SK-N-SH (cell line): ENCODE data around the gene OR2T29. TPM values are rescaled to one million over a fixed set of nuclear protein-coding genes. Genes with fewer than 3 reads are reported as not detected.

Source experiments
- CTCF ChIA-PET: fragments of 300-600, 350-600 bp; formaldehyde crosslinking; extraction: SDS; loops from one replicate; lab custom pipeline; 2021; lab: Yijun Ruan, JAX
- POLR2A ChIA-PET: fragments of 350-600 bp; sonication (Branson Sonifier 250); formaldehyde crosslinking; extraction: SDS; loops from one replicate; lab custom pipeline; 2020; ENCODE audit warnings: antibody characterized with exemption, inconsistent platforms; lab: Yijun Ruan, JAX
- DNase-seq: peaks from one replicate; pipeline ENCODE4 v3.0.0; 2012
- H2AFZ ChIP-seq: fragments of 200-600 bp; sonication (generic); 2 replicates; pipeline ENCODE4 v1.8.1; 2016; ENCODE audit warnings: antibody characterized with exemption, mild to moderate bottlenecking, low read depth
- H3F3A ChIP-seq: fragments of 200-600 bp; sonication (generic); replicated peaks from 2 replicates; pipeline ENCODE3; 2016; ENCODE audit warnings: antibody characterized with exemption, mild to moderate bottlenecking; ENCODE audit not compliant: insufficient read depth
- H3K27ac ChIP-seq, 2 experiments: fragments of 200-500 bp in 1 of 2; fragments of 200-600 bp in 1 of 2; sonication (Bioruptor generic) in 1 of 2; sonication (generic), shearing (Covaris generic) in 1 of 2; 2 replicates each; pipeline versions ENCODE4 v1.5.1 to v1.6.1; 2014 to 2016; ENCODE audit warnings: low read depth in 2 of 2, inconsistent platforms in 1 of 2, low read length in 1 of 2, mild to moderate bottlenecking in 1 of 2, mixed read lengths in 1 of 2
- H3K27me3 ChIP-seq: fragments of 200-600 bp; sonication (generic), shearing (Covaris generic); 2 replicates; pipeline ENCODE4 v1.6.1; 2016; ENCODE audit warnings: mixed run types; ENCODE audit not compliant: insufficient read depth
- H3K36me3 ChIP-seq, 2 experiments: fragments of 200-500 bp in 1 of 2; fragments of 200-600 bp in 1 of 2; sonication (Bioruptor generic) in 1 of 2; sonication (generic) in 1 of 2; replicated peaks in 1 of 2; 2 replicates each; pipeline versions ENCODE3 to v1.5.1; 2014 to 2016; ENCODE audit warnings: low read length in 1 of 2, mild to moderate bottlenecking in 1 of 2; ENCODE audit not compliant: insufficient read depth in 2 of 2, control insufficient read depth in 1 of 2
- H3K4me1 ChIP-seq, 2 experiments: fragments of 200-500 bp in 1 of 2; fragments of 200-600 bp in 1 of 2; sonication (Bioruptor generic) in 1 of 2; sonication (generic), shearing (Covaris generic) in 1 of 2; 2 replicates each; pipeline versions ENCODE4 v1.5.1 to v1.6.1; 2014 to 2016; ENCODE audit warnings: low read depth in 1 of 2, low read length in 1 of 2, mixed run types in 1 of 2; ENCODE audit not compliant: insufficient read depth in 2 of 2, control insufficient read depth in 1 of 2
- H3K4me2 ChIP-seq: fragments of 200-600 bp; sonication (generic), shearing (Covaris generic); 2 replicates; pipeline ENCODE4 v1.6.1; 2017; ENCODE audit warnings: mixed run types
- H3K4me3 ChIP-seq, 2 experiments: fragments of 200-500 bp in 1 of 2; fragments of 200-600 bp in 1 of 2; sonication (Bioruptor generic) in 1 of 2; sonication (generic), shearing (Covaris generic) in 1 of 2; 2 replicates each; pipeline versions ENCODE4 v1.5.1 to v1.8.1; 2014 to 2016; ENCODE audit warnings: low read depth in 2 of 2, inconsistent platforms in 1 of 2, low read length in 1 of 2, mild to moderate bottlenecking in 1 of 2, mixed read lengths in 1 of 2, moderate library complexity in 1 of 2
- H3K79me2 ChIP-seq: fragments of 200-600 bp; sonication (generic); 2 replicates; pipeline ENCODE4 v1.8.1; 2017; ENCODE audit warnings: mild to moderate bottlenecking; ENCODE audit not compliant: insufficient read depth
- H3K9ac ChIP-seq: fragments of 200-600 bp; sonication (generic); 2 replicates; pipeline ENCODE4 v1.6.1; 2017; ENCODE audit warnings: mixed run types
- H3K9me2 ChIP-seq: fragments of 200-600 bp; sonication (generic); 2 replicates; pipeline ENCODE4 v1.6.1; 2017; ENCODE audit warnings: mixed run types
- H3K9me3 ChIP-seq: fragments of 200-600 bp; sonication (generic); 2 replicates; pipeline ENCODE4 v1.6.1; 2017; ENCODE audit warnings: mixed run types, mild to moderate bottlenecking, moderate library complexity
- H4K20me1 ChIP-seq: fragments of 200-600 bp; sonication (generic); 2 replicates; pipeline ENCODE4 v1.6.1; 2017; ENCODE audit warnings: mild to moderate bottlenecking, mixed run types; ENCODE audit not compliant: insufficient read depth
- CTCF ChIP-seq: fragments of 200-600 bp; sonication (generic); IDR thresholded peaks from 2 replicates; pipeline ENCODE4 v1.6.1; 2017; ENCODE audit warnings: antibody characterized with exemption, mild to moderate bottlenecking, moderate library complexity
- EZH2phosphoT487 ChIP-seq: fragments of 200-600 bp; sonication (generic); IDR thresholded peaks from 2 replicates; pipeline ENCODE4 v1.6.1; 2017; ENCODE audit warnings: low read depth, mixed run types, mild to moderate bottlenecking, antibody characterized with exemption, moderate library complexity, borderline replicate concordance
- FOXJ3 ChIP-seq: sonication (generic); formaldehyde crosslinking; IDR thresholded peaks from 2 replicates; pipeline ENCODE4 v1.5.1; 2020; ENCODE audit warnings: mild to moderate bottlenecking, missing genetic modification reagents
- FOXM1 ChIP-seq: IDR thresholded peaks from 2 replicates; pipeline ENCODE4 v1.4.0; 2012; ENCODE audit warnings: low read depth, mild to moderate bottlenecking
- GATA2 ChIP-seq: sonication (generic); formaldehyde crosslinking; IDR thresholded peaks from 2 replicates; pipeline ENCODE4 v1.5.0; 2020; ENCODE audit warnings: mild to moderate bottlenecking, missing genetic modification reagents
- JUND ChIP-seq: IDR thresholded peaks from 2 replicates; pipeline ENCODE4 v1.4.0; 2012
- MAX ChIP-seq: IDR thresholded peaks from 2 replicates; pipeline ENCODE4 v1.4.0; 2012; ENCODE audit warnings: low read depth
- MEF2A ChIP-seq: IDR thresholded peaks from 2 replicates; pipeline ENCODE4 v1.4.0; 2012; ENCODE audit warnings: low read depth, borderline replicate concordance
- MXI1 ChIP-seq: IDR thresholded peaks from 2 replicates; pipeline ENCODE4 v1.6.1; 2012; ENCODE audit warnings: mild to moderate bottlenecking, low read depth, low read length, improper control_type of control experiment
- NFIC ChIP-seq: IDR thresholded peaks from 2 replicates; pipeline ENCODE4 v1.4.0; 2012; ENCODE audit warnings: borderline replicate concordance
- NRF1 ChIP-seq: IDR thresholded peaks from 2 replicates; pipeline ENCODE4 v1.6.1; 2012; ENCODE audit warnings: low read depth, mild to moderate bottlenecking, low read length
- PBX3 ChIP-seq: IDR thresholded peaks from 2 replicates; pipeline ENCODE4; 2012
- RAD21 ChIP-seq: IDR thresholded peaks from 2 replicates; pipeline ENCODE4 v1.6.1; 2012; ENCODE audit warnings: mild to moderate bottlenecking, low read length
- REST ChIP-seq: IDR thresholded peaks from 2 replicates; pipeline ENCODE4 v1.6.1; 2012; ENCODE audit warnings: mild to moderate bottlenecking, low read depth, low read length, moderate library complexity
- RXRA ChIP-seq: IDR thresholded peaks from 2 replicates; pipeline ENCODE4 v1.4.0; 2012; ENCODE audit warnings: low read depth, mild to moderate bottlenecking, borderline replicate concordance
- SIN3A ChIP-seq: IDR thresholded peaks from 2 replicates; pipeline ENCODE4 v1.6.1; 2012; ENCODE audit warnings: low read depth, mild to moderate bottlenecking, low read length, moderate library complexity, borderline replicate concordance
- SMC3 ChIP-seq: IDR thresholded peaks from 2 replicates; pipeline ENCODE4 v1.6.1; 2012; ENCODE audit warnings: low read depth, low read length, improper control_type of control experiment
- TAF1 ChIP-seq: IDR thresholded peaks from 2 replicates; pipeline ENCODE4 v1.6.1; 2012; ENCODE audit warnings: low read depth, mild to moderate bottlenecking, low read length, moderate library complexity, borderline replicate concordance
- USF1 ChIP-seq: IDR thresholded peaks from 2 replicates; pipeline ENCODE4 v1.4.0; 2012; ENCODE audit warnings: low read depth, borderline replicate concordance
- WGBS: methylation state at CpG from one replicate; pipeline ENCODE4 v1.1.6; 2017; ENCODE audit warnings: low lambda C conversion rate; 5-methylcytosine and 5-hydroxymethylcytosine counted together
- polyA plus RNA-seq, 3 experiments: library from polyadenylated mRNA; depleted of rRNA; stranded (reverse); fragments of >200 nt; gene quantifications; 2 replicates each; pipeline ENCODE4 v1.2.3, GENCODE V29; 2012

The OR2T29 gene
- polyA plus RNA-seq, 1 of the 3 experiments (the other 2 are of a cell fraction), result not detected

GRCh38 chr1:248590055-248590454, 27.5 kb upstream of the OR2T29 start:
- Histone ChIP-seq H3K4me2 (no peak overlapping the region), H3K4me1 (no peaks in the 10 kb centered on the region), H2AFZ (no peak overlapping the region), H3K4me3 (no peak overlapping the region), H3F3A (no peaks in the 10 kb centered on the region), H3K27me3 (no peaks in the 10 kb centered on the region; the same call in 1 of the 2 replicates), H3K79me2 (no peaks in the 10 kb centered on the region), H4K20me1 (no peaks in the 10 kb centered on the region), H3K9me2 (no peaks in the 10 kb centered on the region), H3K9ac (no peak overlapping the region), H3K9me3 (no peaks in the 10 kb centered on the region), H3K36me3 (no peaks in the 10 kb centered on the region), H3K27ac (no peak overlapping the region)
- ChIA-PET CTCF (no interaction called here), POLR2A (no interaction called here)
- TF ChIP-seq CTCF (no peak), REST (no peak), SIN3A (no peak), EZH2phosphoT487 (no peak), RAD21 (no peak)
- WGBS, result 42% methylated on average over 17 of the region's 17 CpGs
- DNase-seq, result no peak

GRCh38 chr1:248589334-248589733, 26.8 kb upstream of the OR2T29 start:
- Histone ChIP-seq H3K9me3 (no peaks in the 10 kb centered on the region), H2AFZ (no peak overlapping the region), H4K20me1 (no peaks in the 10 kb centered on the region), H3F3A (no peaks in the 10 kb centered on the region), H3K27ac (no peak overlapping the region), H3K4me3 (no peak overlapping the region), H3K9me2 (no peaks in the 10 kb centered on the region), H3K79me2 (no peaks in the 10 kb centered on the region), H3K4me2 (no peak overlapping the region), H3K36me3 (no peaks in the 10 kb centered on the region), H3K27me3 (no peaks in the 10 kb centered on the region; the same call in 1 of the 2 replicates), H3K9ac (no peak overlapping the region), H3K4me1 (no peaks in the 10 kb centered on the region)
- CTCF ChIA-PET, result interaction anchor here (1.1 kb wide), 1 partner anchor 32 kb away, joined by 3 read pairs; no protein-coding TSS in a partner anchor
- POLR2A ChIA-PET, result no interaction called here
- 7% methylated on average over 3 of the region's 3 CpGs for WGBS
- no peak for DNase-seq
- TF ChIP-seq CTCF (no peak), PBX3 (no peak), USF1 (no peak), MEF2A (no peak), FOXM1 (no peak), NRF1 (no peak), MXI1 (no peak), NFIC (no peak), JUND (no peak), FOXJ3 (CRISPR knock-in tag) (no peak), GATA2 (no peak), RXRA (no peak), MAX (no peak), SMC3 (no peak), TAF1 (no peak)
